NCI-H1694 (cell line): ENCODE data around the gene ACSL1.

Source experiments
- DNase-seq: peaks from one replicate; lab custom pipeline; 2025; lab: John Stamatoyannopoulos, UW

Gene ACSL1, protein sequence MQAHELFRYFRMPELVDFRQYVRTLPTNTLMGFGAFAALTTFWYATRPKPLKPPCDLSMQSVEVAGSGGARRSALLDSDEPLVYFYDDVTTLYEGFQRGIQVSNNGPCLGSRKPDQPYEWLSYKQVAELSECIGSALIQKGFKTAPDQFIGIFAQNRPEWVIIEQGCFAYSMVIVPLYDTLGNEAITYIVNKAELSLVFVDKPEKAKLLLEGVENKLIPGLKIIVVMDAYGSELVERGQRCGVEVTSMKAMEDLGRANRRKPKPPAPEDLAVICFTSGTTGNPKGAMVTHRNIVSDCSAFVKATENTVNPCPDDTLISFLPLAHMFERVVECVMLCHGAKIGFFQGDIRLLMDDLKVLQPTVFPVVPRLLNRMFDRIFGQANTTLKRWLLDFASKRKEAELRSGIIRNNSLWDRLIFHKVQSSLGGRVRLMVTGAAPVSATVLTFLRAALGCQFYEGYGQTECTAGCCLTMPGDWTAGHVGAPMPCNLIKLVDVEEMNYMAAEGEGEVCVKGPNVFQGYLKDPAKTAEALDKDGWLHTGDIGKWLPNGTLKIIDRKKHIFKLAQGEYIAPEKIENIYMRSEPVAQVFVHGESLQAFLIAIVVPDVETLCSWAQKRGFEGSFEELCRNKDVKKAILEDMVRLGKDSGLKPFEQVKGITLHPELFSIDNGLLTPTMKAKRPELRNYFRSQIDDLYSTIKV

DNA sequence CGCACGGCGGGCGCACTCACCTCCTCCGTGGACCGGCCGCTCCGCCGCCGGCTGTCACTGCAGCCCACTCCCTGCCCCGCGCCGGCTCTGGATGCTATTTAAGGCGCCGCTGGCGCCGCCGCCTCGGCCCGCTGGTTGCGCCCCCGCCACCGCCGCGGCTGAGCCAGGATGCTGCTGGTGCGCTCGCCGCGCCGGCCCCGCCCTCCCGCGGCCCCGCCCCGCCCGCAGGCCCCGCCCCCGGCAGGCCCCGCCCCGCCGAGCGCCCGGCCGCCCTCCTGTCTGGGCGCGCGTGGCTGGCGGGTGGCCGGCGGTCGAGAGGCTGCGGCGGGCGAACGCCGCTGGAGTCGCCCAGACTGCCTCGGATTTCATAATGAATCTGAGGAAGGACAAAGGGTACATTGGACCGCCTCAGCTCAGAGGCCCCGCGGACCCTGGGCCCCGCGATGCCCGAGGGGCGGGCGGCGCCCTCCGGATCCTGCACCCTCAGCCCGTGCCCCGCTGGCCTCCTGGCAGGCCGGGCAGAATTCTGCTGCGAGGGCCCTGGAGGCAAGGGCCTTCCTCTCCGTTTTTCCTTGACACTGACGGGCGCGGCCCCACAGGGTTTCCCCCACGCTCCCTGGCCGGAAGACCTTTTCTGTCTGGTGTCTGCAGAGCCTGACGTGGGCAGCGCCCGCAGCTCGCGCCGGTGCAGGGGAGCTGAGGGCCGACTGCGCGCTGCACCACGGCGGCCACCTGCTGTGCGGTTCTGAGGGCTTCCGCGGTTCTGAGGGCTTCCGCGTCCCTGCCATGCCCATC lies at the start of gene ACSL1:
Gene ACSL1 (minus strand): TSS at position 73 of the 795 bp plus-strand sequence. CDS start 22,454 bp downstream, outside the sequence.
- no peak for DNase-seq

DNA sequence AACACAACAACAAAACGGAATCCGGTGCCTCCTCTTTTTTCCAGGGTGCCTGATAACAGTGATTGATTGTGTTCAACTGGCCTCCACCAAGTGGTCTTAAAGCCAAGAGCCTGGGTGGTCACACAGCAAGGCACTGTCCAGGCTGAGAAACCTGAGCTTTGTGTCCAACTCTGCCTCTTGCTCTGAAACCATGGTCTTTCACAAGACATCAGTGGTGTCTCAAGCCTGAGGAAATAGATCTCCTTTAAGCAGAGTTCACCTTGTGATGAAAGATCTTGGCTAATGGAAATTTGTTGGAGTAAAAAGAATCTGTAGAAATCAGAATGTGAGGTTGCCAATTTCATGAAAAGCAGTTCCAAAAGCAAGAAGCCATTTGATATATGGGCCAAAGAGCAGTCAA lies 47.3 kb upstream of the ACSL1 start:
- no peak for DNase-seq

GRCh38 chr4:184870718-184871117 lies 45.0 kb upstream of the ACSL1 start:
- DNase-seq: no peak

DNA sequence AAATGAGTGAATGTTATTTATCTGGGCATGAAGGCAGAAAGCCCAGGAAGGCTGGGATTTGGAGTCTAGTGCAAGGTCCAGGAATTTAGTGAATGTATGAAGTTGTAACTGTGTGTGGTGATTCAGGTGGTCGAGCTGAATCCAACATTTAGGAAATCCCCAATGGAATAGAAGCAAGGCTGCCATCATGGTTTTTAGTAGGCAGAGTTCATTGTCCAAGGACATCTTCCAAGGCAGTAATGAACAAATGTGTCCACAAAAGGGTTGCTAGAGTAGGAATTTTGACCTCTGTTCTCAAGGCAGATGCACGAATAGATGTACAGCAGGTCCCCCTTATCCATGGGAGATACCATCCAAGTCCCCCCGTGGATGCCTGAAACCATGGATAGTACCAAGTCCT lies 42.9 kb upstream of the ACSL1 start:
- DNase-seq: no peak

DNA sequence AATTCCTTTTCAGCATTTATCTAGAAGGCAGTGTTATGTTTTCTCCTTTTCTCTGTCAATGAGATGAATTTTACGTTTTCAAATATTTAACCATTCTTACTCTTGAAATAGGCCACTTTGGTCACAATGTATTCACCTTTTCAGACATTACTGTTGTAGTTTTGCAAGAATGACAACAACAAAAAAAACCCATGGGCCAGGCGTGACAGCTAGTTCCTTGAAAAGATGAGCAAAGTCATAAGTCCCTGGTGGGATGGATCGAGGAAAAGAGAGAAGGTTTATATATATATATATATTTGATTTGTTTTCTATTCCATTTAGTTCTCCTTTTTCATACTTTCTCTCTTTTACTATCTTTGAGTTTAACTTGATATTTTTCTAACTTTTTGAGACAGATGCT lies 38.1 kb upstream of the ACSL1 start:
- no peak for DNase-seq

GRCh38 chr4:184861047-184861446 lies 35.3 kb upstream of the ACSL1 start:
- no peak for DNase-seq

GRCh38 chr4:184860018-184860779 lies 34.4 kb upstream of the ACSL1 start:
- DNase-seq: no peak

DNA sequence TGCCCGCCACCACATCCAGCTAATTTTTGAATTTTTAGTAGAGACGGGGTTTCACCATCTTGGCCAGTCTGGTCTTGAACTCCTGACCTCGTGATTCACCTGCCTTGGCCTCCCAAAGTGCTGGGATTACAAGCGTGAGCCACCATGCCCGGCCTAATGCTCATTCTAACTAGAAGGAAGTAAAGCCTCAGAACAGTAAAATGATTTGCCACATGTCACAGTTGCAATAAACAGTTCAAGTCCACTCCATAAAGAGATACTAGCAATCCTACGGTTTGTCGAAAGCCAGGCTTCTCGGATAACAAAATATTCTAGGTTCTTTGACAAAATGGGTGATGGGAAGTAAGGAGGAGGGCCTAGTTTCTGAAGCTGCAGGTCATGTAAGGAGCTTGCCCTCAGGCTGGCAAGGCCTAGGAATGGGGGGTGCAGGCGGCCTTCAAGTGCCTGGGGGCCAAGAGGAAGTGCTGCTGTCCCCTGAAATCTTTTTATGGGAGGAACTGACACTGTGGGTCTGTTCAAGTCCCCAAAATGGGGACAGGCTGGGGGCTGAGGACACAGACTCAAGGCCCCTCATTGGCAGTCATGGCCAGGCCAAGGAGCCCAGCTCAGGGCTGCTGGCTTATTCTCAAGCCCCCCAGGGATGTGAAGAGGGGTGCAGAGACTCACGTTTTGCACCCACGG lies 31.8 kb upstream of the ACSL1 start:
- DNase-seq: no peak

- DNase-seq: no peak
Observed at GRCh38 chr4:184856277-184856609, 30.5 kb upstream of the ACSL1 start.

DNA sequence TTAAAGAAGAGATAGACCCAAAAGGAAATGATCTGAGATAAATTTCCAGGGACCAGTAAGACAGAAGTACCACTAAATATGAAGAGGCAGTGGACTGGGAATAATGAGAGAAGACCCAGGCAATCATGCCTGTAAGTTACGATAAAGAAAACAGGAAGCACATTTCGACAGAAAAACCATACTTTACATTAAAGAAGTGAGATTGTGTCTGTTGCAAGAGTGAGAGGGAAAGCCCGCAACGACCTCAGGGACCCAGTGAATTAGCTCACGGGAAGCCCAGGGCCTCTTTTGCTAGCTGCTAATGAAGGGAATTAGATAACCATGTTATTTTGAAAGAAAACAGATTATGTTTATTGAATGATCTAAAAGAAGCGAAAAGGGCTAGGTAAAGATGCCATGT lies 28.9 kb upstream of the ACSL1 start:
- no peak for DNase-seq

DNA sequence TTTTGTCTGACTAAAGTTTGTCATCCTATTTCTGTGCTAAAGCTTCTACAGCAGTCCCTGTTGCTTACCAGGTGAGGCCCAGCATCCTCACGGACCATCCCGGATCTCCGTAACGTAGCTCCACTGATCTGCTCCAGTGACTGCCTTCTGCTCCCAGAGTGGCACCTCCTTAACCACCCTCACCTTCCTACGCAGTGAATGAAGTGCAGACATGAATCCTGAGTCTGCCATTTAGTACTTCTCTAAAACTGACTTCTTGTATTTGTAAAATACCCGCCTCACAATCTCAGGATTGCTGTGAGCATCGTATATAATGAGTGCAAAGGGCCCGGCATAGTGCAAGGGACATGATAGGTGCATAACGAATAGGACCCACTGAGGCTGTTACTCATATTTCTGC lies 27.7 kb upstream of the ACSL1 start:
- DNase-seq: no peak

GRCh38 chr4:184851886-184852285 lies 26.1 kb upstream of the ACSL1 start:
- no peak for DNase-seq

- no peak for DNase-seq
Observed at GRCh38 chr4:184851200-184851541, 25.4 kb upstream of the ACSL1 start.

DNA sequence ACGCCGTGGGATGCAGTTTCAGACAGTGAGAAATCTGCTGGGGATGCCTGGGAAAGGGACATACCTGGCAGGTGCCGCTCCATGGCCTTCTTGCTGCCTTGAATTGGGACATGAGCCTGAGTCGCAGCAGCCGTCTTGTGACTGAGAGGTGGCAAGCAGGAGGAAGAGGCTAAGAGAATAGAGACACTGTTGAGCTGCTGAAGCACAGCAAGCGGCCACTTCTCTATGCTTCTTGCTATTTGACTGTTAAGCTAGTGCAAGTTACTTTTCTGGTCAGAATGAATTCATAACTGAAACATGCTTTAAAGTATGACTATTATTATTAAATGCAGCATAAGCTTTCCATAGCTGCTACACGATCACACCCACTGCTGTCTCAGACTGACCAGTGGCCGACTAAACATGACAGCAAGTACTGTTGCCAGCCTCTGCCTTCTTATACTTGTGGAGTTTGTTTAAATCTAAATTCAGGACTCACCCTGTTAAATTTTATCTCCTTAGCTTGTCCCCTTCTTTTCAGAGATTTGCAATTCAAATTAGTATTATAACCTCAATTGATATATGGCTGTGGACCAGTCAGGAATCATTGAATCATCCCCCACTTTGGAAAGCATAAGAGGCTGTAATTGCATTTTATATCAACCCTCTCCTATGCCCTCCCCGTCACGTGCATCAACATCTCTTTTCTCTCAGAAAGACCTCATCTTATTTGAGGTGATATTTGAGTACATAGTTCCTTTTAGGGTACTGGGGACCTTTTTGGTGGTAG lies 24.8 kb upstream of the ACSL1 start:
- no peak for DNase-seq

DNA sequence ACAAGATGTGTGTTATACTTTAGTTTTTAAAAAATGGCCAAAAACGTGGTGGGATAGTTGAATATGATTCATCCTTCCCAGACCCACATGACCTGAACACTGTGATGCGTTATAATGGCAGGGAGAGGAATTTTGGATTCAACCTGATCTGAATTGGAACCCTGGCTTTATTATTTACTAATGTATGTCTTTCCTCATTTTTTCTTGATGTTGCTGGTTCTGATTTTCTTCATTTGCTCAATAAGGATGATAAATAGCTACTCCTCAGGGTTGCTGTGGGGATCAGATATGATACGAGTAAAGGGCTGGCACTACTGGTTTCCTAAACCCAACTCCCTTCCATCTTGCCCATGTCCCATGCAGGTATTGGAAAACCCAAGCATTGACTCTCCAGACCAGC lies 24.2 kb upstream of the ACSL1 start:
- no peak for DNase-seq

DNA sequence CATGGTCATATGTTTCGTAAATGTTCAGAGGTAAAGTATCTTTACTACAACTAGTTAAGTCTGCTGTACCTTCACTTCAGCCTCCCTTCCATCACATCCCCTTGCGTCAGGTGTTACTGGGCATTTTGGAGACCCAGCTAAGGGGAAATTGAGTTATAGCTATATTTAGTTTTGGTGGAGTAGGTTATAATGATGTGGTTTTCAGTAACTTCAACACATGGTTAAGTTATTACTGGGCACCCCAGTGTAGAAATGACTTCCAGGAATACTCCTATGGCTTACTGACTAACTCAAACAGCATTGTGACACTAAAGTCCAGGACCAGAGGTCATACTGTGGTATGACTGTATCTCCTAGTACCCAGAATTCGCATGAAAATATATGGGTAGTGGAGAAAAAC lies 23.4 kb upstream of the ACSL1 start:
- no peak for DNase-seq

DNA sequence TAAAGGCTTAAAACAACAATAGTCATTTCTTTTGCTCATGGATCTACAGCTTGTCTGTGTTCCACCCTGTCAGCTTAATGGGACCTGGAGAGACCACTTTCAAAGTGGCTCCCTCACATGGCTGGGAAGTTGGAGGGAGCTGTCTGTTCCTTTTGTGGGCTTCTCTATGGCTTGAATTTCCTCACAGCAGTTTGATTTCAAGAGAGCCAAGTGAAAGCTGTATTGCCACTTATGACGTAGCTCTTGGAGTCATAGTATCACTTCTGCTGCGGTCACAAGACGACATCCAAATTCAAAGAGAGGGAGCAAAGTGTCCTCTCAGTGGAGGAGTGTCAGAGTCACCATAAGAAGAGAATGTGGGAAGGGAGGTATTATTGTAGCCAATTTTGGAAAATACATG lies 22.7 kb upstream of the ACSL1 start:
- DNase-seq: no peak

DNA sequence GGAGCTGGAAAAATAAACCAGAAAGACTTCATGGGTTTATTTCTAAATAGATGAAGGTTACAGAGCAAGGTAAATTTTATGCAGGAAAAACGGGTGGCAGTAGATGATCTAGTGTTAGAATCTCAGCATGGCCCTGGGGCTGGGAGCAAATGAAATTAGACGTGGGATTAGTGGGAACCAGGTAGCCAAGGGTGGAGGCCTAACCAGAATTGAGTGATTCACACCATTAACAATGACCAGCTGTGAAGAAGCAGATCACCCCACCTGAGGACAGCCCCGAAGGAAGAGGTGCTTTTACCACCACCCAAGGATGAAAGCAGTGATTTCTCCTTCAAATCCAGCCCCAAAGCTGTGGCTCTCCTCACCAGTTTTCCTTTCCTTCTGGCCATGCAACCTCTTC lies 20.8 kb upstream of the ACSL1 start:
- no peak for DNase-seq

DNA sequence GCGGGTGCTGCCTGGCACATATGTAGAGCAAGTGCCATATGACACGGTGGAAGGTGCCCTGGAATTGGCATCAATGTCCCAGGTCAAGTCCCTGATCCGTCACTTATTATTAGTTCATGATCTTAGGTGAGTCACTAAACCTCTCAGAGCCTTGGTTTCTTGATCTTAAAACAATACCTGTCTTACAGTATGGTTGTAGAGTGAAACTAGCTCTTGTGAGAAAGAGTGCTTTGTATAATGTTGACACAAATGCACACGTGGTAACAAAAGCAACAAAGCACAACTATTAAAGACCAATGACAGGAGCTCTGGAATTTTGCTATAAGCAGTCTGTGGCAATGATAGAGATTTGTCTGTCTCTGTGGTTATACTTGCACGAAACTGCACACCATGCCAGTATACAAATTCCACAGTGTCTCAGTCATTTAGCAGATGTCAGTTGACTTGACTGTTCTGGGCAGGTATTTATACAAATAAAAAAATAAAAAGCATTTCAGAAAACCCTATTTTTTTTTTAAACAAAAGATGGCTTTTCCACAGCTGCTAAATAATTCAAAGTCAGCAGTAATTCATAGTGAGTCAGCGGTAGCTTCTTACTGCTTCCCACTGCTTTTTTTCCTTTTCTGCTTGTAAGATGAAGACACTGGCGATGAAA lies 19.7 kb upstream of the ACSL1 start:
- no peak for DNase-seq

GRCh38 chr4:184844742-184845141 lies 19.0 kb upstream of the ACSL1 start:
- no peak for DNase-seq
